A673 (cell line): Measurements from ENCODE around the gene PRR15L.

ENCODE experiments used
- EZH2 ChIP-seq: fragments of 200-600 bp; sonication (generic); IDR thresholded peaks from 2 replicates; pipeline ENCODE4 v1.6.1; 2017; ENCODE audit warnings: borderline replicate concordance, low read depth, mild to moderate bottlenecking, mixed read lengths, antibody characterized with exemption, low read length; ENCODE audit not compliant: poor library complexity, severe bottlenecking
- TF ChIP-seq, protein P1 (sequence below): fragments of 300-800, 200-600 bp; sonication (generic); conservative IDR thresholded peaks from 2 replicates; pipeline ENCODE4 v1.5.1; 2017; ENCODE audit warnings: low read depth, mild to moderate bottlenecking, antibody characterized with exemption, low read length, moderate library complexity, mixed read lengths

DNA sequence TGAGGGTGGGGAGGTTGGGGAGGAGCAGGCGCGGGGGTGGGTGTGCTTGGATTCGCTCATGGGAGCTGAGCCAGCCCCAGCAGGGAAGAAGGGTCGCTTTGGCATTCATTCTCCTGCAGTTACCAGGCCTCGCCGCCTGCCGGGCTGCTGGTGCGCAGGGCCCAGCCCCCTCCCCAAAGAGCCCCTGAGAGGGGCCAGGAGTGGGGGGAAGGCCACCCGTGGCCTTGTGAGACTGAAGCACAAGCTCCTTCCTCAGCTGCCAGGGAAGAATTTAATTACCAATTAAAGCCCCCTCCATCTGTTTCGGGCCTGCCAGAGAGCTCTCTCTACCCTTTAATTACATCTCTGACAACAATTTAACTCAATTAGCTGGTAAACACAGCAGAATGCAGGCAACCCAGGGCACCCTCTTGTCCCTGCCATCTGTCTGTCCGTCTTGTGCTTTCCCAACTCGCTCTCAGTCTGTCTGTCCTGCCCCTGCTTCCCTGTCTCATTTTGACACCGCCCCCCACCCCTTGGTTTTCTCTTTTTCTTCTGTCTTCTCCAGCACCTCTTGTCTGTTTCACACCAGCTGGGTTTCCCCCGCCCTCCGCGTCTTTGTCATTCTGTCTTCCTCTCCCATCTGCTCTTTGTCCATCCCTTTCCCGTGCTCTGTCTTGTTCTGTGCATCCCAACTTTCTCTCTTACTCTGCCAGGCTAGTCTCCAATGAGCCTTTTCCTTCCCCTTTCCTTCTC, 45.9 kb upstream of the PRR15L start:
- TF ChIP-seq, protein P1, sequence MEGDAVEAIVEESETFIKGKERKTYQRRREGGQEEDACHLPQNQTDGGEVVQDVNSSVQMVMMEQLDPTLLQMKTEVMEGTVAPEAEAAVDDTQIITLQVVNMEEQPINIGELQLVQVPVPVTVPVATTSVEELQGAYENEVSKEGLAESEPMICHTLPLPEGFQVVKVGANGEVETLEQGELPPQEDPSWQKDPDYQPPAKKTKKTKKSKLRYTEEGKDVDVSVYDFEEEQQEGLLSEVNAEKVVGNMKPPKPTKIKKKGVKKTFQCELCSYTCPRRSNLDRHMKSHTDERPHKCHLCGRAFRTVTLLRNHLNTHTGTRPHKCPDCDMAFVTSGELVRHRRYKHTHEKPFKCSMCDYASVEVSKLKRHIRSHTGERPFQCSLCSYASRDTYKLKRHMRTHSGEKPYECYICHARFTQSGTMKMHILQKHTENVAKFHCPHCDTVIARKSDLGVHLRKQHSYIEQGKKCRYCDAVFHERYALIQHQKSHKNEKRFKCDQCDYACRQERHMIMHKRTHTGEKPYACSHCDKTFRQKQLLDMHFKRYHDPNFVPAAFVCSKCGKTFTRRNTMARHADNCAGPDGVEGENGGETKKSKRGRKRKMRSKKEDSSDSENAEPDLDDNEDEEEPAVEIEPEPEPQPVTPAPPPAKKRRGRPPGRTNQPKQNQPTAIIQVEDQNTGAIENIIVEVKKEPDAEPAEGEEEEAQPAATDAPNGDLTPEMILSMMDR, result peak; percentile 61
- no peak for TF ChIP-seq EZH2
